ENCODE measurements around the gene SMLR1.
"Not testable (repeated sequence)": the region's sequence is repeated elsewhere in the genome, so short reads cannot be mapped to it uniquely, and the experiment has no call there.

The SMLR1 gene

GRCh38 chr6:130827247-130828149, at the start of gene SMLR1:
SMLR1 (plus strand) TSS chr6:130827406; CDS start chr6:130827414, 8 bp downstream.
- no peak for DNase-seq (ENCODE audit: low read depth)

- no peak for DNase-seq (ENCODE audit: low read depth)
Measured at GRCh38 chr6:130778946-130779657, 48.1 kb upstream of the SMLR1 start.

- DNase-seq (ENCODE audit: low read depth), result no peak
Measured at GRCh38 chr6:130779658-130780033, 47.6 kb upstream of the SMLR1 start.

GRCh38 chr6:130780122-130780521, 47.1 kb upstream of the SMLR1 start:
- no peak for DNase-seq (ENCODE audit: low read depth)

GRCh38 chr6:130781557-130781956, 45.6 kb upstream of the SMLR1 start:
- no peak for DNase-seq (ENCODE audit: low read depth)

GRCh38 chr6:130783416-130784107, 43.6 kb upstream of the SMLR1 start:
- no peak for DNase-seq (ENCODE audit: low read depth)

- DNase-seq (ENCODE audit: low read depth), result no peak
Measured at GRCh38 chr6:130787726-130788500, 39.3 kb upstream of the SMLR1 start.

GRCh38 chr6:130788954-130789353, 38.3 kb upstream of the SMLR1 start:
- DNase-seq (ENCODE audit: low read depth), result no peak

- no peak for DNase-seq (ENCODE audit: low read depth)
Measured at GRCh38 chr6:130794010-130794697, 33.1 kb upstream of the SMLR1 start.

- no peak for DNase-seq (ENCODE audit: low read depth)
Measured at GRCh38 chr6:130794738-130795137, 32.5 kb upstream of the SMLR1 start.

GRCh38 chr6:130796313-130796905, 30.8 kb upstream of the SMLR1 start:
- no peak for DNase-seq (ENCODE audit: low read depth)

GRCh38 chr6:130797061-130797460, 30.1 kb upstream of the SMLR1 start:
- no peak for DNase-seq (ENCODE audit: low read depth)

- not testable (repeated sequence) for DNase-seq (ENCODE audit: low read depth)
Measured at GRCh38 chr6:130801368-130801767, 25.8 kb upstream of the SMLR1 start.

- DNase-seq (ENCODE audit: low read depth), result no peak
Measured at GRCh38 chr6:130810307-130811030, 16.7 kb upstream of the SMLR1 start.

GRCh38 chr6:130811932-130812331, 15.3 kb upstream of the SMLR1 start:
- DNase-seq (ENCODE audit: low read depth), result no peak

- no peak for DNase-seq (ENCODE audit: low read depth)
Measured at GRCh38 chr6:130814506-130814905, 12.7 kb upstream of the SMLR1 start.

- DNase-seq (ENCODE audit: low read depth), result no peak
Measured at GRCh38 chr6:130815200-130816071, 11.8 kb upstream of the SMLR1 start.

GRCh38 chr6:130822736-130823135, 4.5 kb upstream of the SMLR1 start:
- DNase-seq (ENCODE audit: low read depth), result no peak
